Left kidney (tissue), 8 donors: Measurements from ENCODE around the gene HEXA. TPM values are rescaled to one million over a fixed set of nuclear protein-coding genes. Genes with fewer than 3 reads are reported as not detected.
"Not testable (repeated sequence)": the region's sequence is repeated elsewhere in the genome, so short reads cannot be mapped to it uniquely, and the experiment has no call there.

Experiments
- DNase-seq: peaks from one replicate; pipeline ENCODE4 v3.0.0-alpha.2; 2013
- long read RNA-seq, 8 donors: transcript quantifications; one replicate each; lab custom pipeline, GENCODE V29; 2026
- polyA plus RNA-seq: library from polyadenylated mRNA; unstranded; fragments of 120-200 nt; gene quantifications from one replicate; pipeline ENCODE4 v1.2.1, GENCODE V29; 2013; ENCODE audit not compliant: insufficient read length

The HEXA gene
- polyA plus RNA-seq, result 125 TPM
- long read RNA-seq, donor 1, full-length matches to known transcripts, result 17 of 23 reads
- long read RNA-seq, donor 1, partial matches to known transcripts, result 6 of 23 reads
- long read RNA-seq, donor 1, other reads (novel, unspliced or antisense), result 0 of 23 reads
- long read RNA-seq, donor 2, full-length matches to known transcripts, result 26 of 37 reads
- long read RNA-seq, donor 2, partial matches to known transcripts, result 11 of 37 reads
- long read RNA-seq, donor 2, other reads (novel, unspliced or antisense), result 0 of 37 reads
- long read RNA-seq, donor 3, full-length matches to known transcripts, result 24 of 24 reads
- long read RNA-seq, donor 3, partial matches to known transcripts, result 0 of 24 reads
- long read RNA-seq, donor 3, other reads (novel, unspliced or antisense), result 0 of 24 reads
- long read RNA-seq, donor 4, partial matches to known transcripts, result 9 of 11 reads
- long read RNA-seq, donor 4, other reads (novel, unspliced or antisense), result 0 of 11 reads
- long read RNA-seq, donor 5, full-length matches to known transcripts, result 33 of 53 reads
- long read RNA-seq, donor 5, partial matches to known transcripts, result 20 of 53 reads
- long read RNA-seq, donor 5, other reads (novel, unspliced or antisense), result 0 of 53 reads
- long read RNA-seq, donor 6, full-length matches to known transcripts, result 15 of 36 reads
- long read RNA-seq, donor 6, partial matches to known transcripts, result 21 of 36 reads
- long read RNA-seq, donor 6, other reads (novel, unspliced or antisense), result 0 of 36 reads
- long read RNA-seq, donor 7, full-length matches to known transcripts, result 52 of 52 reads
- long read RNA-seq, donor 7, partial matches to known transcripts, result 0 of 52 reads
- long read RNA-seq, donor 7, other reads (novel, unspliced or antisense), result 0 of 52 reads
- long read RNA-seq, donor 8, full-length matches to known transcripts, result 9 of 9 reads
- long read RNA-seq, donor 8, partial matches to known transcripts, result 0 of 9 reads
- long read RNA-seq, donor 8, other reads (novel, unspliced or antisense), result 0 of 9 reads

- DNase-seq, result peak; percentile 96
Observed at GRCh38 chr15:72375846-72376581, at the start of gene HEXA. Gene HEXA (minus strand): TSS chr15:72376014. CDS start chr15:72375972, 42 bp downstream.

GRCh38 chr15:72423256-72423655, 47.4 kb upstream of the HEXA start:
- DNase-seq, result no peak

DNA sequence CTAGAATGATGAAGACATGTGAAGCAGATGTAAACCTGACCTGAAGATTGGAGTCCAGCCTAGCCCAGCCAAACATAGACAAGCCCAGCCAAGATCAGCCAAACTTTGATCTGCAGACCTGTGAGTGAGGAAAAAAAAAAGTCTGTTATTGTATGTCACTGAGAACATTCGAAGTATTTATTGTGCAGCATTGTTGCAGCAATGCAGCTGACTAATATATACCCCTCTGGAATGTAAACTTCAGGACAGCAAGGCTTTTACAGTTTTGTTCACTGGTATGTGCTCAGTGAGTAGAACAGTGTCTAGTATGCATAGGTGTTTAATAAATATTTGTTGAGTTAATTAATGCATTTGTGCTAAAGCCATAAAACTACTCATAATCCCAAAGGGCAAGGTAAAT, 45.7 kb upstream of the HEXA start:
- no peak for DNase-seq

DNA sequence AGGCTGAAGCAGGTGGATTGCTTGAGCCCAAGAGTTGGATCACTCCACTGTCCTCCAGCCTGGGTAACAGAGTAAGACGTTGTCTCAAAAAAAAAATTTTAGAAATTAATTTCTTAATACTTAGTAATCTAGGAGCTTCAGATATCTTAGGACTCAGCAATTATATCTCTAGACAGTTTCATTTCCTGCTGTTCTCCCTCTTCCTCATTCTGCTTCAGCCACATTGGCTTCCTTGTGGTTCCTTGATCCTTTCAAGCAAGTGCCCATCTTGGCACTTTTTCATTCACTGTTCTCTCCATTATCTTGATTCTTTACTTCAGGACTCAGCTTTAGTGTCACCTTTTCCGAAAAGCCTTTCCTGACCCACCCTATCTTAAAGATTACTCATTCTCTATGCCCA, 44.8 kb upstream of the HEXA start:
- DNase-seq, result no peak

DNA sequence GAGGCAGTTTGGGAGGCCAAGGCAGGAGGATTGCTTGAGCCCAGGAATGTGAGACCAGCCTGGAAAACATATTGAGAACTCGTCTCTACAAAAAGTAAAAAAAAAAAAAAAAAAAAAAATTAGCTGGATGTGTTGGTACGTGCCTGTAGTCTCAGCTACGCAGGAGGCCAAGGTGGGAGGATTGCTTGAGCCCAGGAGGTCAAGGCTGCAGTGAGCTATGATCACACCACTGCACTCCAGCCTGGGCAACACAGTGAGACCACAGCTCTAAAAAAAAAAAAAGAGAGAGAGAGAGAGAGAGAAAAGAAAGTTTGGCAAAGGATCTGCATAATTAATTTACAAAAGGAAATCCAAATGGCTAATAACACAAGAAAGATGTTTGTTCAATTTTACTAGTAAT, 44.0 kb upstream of the HEXA start:
- DNase-seq, result not testable (repeated sequence)

GRCh38 chr15:72415304-72415703, 39.5 kb upstream of the HEXA start:
- no peak for DNase-seq

- DNase-seq, result not testable (repeated sequence)
Observed at GRCh38 chr15:72413337-72413736, 37.5 kb upstream of the HEXA start.

GRCh38 chr15:72411544-72411943, 35.7 kb upstream of the HEXA start:
- DNase-seq, result no peak

- no peak for DNase-seq
Observed at GRCh38 chr15:72411111-72411510, 35.3 kb upstream of the HEXA start.

- DNase-seq, result no peak
Observed at GRCh38 chr15:72406936-72407335, 31.1 kb upstream of the HEXA start.

GRCh38 chr15:72404841-72405240, 29.0 kb upstream of the HEXA start:
- no peak for DNase-seq

DNA sequence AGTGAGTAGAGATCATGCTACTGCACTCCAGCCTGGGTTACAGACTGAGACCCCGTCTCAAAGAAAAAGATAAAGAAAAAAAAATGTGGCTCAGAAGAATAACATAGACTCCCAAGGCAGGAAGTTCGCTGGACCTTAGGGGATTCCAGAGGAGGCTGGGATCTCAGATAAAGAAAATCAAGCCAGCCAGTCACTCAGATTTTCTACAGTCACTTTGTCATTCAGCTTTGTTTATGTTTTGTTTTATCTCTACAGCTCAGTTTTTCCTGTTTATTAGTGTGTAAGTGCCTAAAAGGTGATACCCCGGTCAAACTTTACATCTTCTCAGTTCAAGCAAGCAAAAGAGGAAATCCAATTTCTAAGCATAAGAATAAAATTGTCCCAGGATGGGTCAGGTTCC, 28.5 kb upstream of the HEXA start:
- DNase-seq, result no peak

- DNase-seq, result no peak
Observed at GRCh38 chr15:72402726-72403125, 26.9 kb upstream of the HEXA start.

DNA sequence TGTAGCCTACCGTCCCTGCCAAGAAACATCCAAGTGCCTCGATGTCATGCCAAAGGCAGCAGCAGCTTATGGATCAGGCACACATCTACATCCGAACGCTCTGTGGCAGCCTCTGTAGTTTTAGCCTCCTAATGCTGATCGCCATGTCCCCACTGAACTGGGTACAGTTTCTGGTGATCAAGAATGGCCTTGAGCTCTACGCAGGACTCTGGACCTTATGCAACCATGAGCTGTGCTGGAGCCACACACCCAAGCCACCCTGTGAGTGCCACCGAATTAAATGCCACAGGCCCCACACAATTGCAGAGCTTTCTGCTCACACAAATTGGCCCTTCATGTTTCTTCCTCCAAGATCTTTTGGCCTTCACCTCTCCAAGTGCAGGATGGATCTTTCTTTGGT, 22.8 kb upstream of the HEXA start:
- DNase-seq, result no peak

DNA sequence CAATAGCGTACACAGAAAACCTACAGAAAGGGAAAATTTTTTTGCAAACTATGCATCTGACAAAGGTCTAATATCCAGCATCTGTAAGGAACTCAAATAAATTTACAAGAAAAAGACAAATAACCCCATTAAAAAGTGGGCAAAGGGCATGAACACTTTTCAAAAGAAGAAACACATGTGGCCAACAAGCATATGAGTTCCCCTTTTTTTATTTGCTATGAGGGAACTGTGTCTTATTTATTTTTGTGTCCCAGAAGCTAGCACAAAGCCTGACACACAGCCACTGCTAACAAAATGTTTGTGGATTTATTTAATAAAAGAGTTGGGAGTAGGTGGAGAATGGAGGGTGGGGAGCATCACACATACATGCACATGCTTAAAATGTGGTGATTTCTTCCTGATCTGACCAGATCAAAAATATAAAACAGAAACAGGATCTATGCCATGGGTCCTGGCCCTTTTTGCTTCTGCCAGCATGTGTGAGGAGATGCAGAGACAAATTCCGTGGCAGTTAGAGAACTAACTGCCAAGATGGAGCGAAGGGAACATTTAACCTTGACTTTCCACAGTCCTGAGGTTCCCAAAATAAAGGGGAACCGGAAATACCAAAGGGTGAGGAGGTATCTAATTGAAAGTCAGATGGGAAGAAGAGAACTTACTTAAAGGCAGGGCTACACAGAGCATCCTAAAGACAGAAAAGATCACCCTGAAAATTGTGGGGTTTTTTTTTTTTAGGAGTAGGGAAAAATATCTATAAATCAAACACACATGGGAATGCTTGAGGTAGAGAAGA, 22.2 kb upstream of the HEXA start, which contains the start of gene TMEM202:
TMEM202 (plus strand) TSS at position 510 of the 793 bp plus-strand sequence; CDS start at position 532, 22 bp downstream.
- DNase-seq, result no peak

DNA sequence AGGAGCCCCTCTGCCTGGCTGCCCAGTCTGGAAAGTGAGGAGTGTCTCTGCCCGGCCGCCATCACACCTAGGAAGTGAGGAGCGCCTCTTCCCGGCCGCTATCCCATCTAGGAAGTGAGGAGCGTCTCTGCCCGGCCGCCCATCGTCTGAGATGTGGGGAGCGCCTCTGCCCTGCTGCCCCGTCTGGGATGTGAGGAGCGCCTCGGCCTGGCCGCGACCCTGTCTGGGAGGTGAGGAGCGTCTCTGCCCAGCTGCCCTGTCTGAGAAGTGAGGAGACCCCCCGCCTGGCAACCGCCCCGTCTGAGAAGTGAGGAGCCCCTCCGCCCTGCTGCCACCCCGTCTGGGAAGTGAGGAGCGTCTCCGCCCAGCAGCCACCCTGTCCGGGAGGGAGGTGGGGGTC, 20.5 kb upstream of the HEXA start:
- not testable (repeated sequence) for DNase-seq

- no peak for DNase-seq
Observed at GRCh38 chr15:72389231-72389630, 13.4 kb upstream of the HEXA start.

- DNase-seq, result no peak
Observed at GRCh38 chr15:72387741-72388140, 11.9 kb upstream of the HEXA start.

- no peak for DNase-seq
Observed at GRCh38 chr15:72382146-72382545, 6.3 kb upstream of the HEXA start.

DNA sequence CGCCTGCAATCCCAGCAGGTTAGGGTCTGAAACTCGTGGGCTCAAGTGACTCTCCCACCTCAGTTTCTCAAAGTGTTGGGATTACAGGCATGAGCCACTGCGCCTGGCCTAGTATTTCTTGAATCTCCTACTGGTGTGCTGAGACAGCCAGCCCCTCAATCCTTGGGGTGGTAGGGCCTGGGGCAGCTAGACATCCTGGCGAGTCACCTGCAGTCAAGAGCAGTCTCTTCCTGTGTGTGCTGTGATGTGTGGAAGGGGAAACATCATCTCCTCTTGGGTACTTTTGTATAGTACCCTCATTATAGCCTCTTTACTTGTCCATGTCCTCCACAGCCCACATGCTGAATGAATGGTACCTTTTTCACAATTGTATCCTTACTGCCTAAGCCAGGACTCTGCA, 4.9 kb upstream of the HEXA start:
- DNase-seq, result no peak

GRCh38 chr15:72379856-72380430, 4.1 kb upstream of the HEXA start:
- DNase-seq, result no peak
